ENCODE measurements around the gene ROPN1.
"Not testable (repeated sequence)": the region's sequence is repeated elsewhere in the genome, so short reads cannot be mapped to it uniquely, and the experiment has no call there.

ROPN1 gene

GRCh38 chr3:124001366-124001765 lies 9.4 kb upstream of the ROPN1 start:
- not testable (repeated sequence) for H3K27ac ChIP-seq; DNase-seq (ENCODE audit: low read depth, low spot score)

- H3K27ac ChIP-seq: no peak overlapping the region
- no peak for DNase-seq (ENCODE audit: low read depth, low spot score)
Observed at GRCh38 chr3:123997543-123997942, 5.6 kb upstream of the ROPN1 start.

DNA sequence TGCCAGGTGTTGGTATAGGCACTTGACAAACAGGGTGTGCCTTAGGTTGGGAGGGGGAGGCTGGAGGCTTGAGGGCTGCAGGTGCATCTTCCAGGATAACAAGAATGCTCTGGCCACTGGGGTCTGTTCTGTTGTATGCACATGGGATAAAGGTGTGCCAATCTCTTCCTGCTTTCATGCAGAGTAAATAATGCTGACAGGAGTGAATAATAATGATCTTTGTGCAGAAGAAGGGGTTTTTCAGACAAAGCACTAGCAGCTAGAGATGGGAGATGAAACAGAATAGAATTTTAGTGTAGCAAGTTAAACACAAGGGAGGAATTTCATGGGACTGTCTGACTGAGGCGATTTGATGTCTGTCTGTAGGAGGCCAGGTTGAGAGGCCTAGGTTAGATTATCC lies 1.9 kb upstream of the ROPN1 start:
- DNase-seq (ENCODE audit: low read depth, low spot score): no peak
- no peak overlapping the region for H3K27ac ChIP-seq

DNA sequence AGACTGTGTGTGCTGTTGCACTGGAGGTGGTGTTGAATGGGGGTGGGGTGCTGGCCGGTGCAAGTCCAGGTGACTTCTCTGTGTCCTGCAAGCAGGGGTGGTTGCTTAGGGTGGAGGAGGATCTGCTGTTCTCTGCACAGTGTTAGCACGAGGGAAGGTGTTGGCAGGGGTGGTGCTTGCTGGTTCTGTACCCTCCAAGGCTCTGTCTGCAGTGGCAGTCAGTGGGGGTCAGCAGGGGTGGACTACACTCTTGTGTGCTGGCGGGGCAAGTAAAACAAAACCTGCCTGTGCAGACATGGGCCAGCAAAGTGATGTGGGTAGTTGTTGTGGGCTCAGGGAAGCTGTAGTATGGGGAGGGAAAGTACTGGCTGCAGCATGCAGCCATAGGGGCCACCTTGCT lies 5.5 kb downstream of the ROPN1 start:
- no peak overlapping the region for H3K27ac ChIP-seq
- DNase-seq (ENCODE audit: low read depth, low spot score): no peak

GRCh38 chr3:123984957-123985356 lies 7.0 kb downstream of the ROPN1 start:
- DNase-seq (ENCODE audit: low read depth, low spot score): no peak
- H3K27ac ChIP-seq: no peak overlapping the region

- no peak overlapping the region for H3K27ac ChIP-seq
- no peak for DNase-seq (ENCODE audit: low read depth, low spot score)
Observed at GRCh38 chr3:123984350-123984749, 7.6 kb downstream of the ROPN1 start.

DNA sequence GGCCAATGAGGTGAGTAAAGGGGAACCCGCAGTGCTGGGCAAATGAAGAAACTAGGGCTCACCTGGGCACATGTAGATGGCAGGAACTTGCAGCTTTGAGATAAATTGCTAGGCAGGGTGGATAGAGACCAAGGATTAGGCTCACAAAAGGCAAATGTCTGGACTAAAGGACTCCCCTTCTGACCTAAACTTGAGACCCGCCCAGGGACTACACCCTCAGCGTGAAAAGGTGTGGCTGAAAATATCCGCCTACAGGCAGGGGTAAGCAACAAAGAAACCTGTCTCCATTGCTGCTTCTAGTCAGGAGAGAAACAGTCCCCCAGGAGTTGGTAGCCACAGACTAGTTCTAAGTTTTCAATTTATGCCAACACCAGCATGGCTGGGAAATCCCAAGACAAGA lies 10.6 kb downstream of the ROPN1 start:
- not testable (repeated sequence) for H3K27ac ChIP-seq; DNase-seq (ENCODE audit: low read depth, low spot score)

DNA sequence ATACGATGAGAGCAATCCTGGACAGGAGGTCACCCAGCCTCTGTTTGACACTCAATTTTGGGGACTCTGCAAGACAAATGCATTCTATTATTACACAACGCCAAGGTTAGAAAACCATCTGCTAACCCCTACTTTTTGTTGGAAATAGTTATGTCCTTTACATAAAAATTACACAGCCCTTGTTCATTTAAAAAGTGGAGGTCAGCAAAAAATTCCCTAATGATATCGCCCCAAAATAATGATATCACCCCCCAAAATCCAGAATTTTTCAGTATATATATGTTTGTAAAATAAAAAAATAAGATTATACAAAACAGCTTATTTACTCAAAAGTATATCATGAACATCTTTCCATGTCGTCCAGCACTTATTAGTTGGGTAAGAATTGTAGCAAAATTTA lies 11.4 kb downstream of the ROPN1 start:
- DNase-seq (ENCODE audit: low read depth, low spot score): no peak
- no peak overlapping the region for H3K27ac ChIP-seq

- DNase-seq (ENCODE audit: low read depth, low spot score); H3K27ac ChIP-seq: not testable (repeated sequence)
Observed at GRCh38 chr3:123979525-123980501, 12.1 kb downstream of the ROPN1 start.

GRCh38 chr3:123976904-123977303 lies 15.0 kb downstream of the ROPN1 start:
- H3K27ac ChIP-seq; DNase-seq (ENCODE audit: low read depth, low spot score): not testable (repeated sequence)

DNA sequence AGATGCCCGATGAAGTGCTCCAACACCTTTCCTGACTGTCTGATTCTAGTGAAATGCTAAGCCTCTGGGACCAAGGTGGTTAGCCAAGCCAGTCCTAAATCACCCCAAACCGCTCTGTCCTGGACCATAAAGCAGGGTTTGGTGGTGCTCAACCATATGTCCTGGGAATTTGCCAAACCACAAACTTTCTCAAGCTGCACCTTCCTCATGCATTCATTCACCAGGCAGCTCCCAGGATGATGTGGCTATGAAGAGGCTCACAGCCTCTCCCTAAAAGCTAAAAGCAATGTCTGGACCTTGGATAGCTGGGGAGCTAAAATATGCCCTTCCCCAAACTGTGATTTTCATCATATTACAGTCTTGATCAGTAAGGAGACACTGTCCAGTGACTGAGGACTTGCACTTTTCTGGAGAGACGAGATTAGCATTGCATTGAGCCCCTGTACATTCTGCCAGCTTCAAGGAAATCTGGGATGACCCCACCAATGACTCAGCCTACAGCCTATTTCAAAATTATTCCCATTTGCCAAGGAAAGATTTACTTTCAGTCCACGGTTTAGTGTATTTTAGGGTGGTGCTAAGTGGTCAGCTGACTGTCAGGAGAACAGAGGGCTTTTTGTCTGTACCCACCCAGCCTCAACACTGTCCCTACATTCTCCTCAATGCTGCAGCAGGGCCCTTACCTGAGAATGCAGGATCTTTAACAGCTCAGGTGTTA lies 15.6 kb downstream of the ROPN1 start:
- not testable (repeated sequence) for H3K27ac ChIP-seq; DNase-seq (ENCODE audit: low read depth, low spot score)

DNA sequence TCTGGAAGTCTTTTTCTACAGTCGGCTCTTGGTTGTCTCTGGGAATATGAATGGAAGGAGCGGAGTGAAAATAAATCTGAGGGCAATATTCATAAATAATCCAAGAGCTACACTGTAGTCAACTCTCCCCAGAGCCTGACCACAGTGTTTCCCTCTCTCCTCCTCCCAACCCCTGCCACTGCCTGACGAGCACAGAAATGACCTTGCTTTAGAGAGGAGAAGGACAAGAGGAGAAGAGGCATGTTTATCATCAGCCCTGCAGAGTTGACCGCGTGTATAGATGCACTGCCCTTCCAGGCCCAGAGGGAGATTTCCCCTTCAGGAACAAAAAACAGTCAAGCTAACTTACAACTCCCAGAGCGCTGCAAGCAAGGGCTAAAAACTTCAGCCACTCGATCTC lies 16.9 kb downstream of the ROPN1 start:
- H3K27ac ChIP-seq; DNase-seq (ENCODE audit: low read depth, low spot score): not testable (repeated sequence)

- DNase-seq (ENCODE audit: low read depth, low spot score): no peak
- no peak overlapping the region for H3K27ac ChIP-seq
Observed at GRCh38 chr3:123971406-123971805, 20.5 kb downstream of the ROPN1 start.

DNA sequence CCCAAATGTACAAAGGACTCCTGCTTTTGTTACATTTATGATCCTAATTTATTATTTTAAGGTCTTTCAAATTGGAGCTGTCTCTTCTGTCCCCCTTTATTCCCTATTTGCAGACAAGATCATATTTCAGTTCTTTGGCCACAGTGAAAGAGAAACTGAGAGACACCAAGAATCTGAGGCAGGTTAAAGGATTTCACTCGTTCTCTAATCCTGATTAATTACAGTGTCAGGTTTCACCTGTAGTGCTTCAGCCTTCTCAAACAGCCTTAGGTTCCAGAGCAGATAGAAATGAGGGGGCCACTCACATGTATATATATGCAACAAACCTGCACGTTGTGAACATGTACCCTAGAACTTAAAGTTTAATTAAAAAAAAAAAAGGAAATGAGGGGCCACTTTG lies 24.7 kb downstream of the ROPN1 start:
- DNase-seq (ENCODE audit: low read depth, low spot score); H3K27ac ChIP-seq: not testable (repeated sequence)

DNA sequence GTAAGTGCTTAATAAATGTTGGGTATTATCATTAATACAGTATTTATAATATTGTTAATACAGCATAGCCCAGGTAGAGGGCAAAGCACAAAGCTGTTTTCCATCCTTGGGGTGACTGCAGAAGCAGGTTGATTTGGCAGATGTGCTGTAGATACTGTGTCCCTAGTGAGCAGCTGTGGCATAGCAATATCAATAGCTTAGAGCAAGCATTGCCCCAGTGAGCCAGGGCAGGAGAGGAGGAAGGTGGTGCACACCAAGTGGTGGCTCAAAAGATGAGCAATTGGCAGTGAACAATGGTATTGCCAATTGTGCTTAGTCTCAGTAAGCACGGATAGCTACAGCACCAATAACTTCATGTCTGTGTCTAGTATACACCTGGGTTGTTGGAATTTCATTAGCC lies 25.1 kb downstream of the ROPN1 start:
- H3K27ac ChIP-seq; DNase-seq (ENCODE audit: low read depth, low spot score): not testable (repeated sequence)

- DNase-seq (ENCODE audit: low read depth, low spot score): not testable (repeated sequence)
Observed at GRCh38 chr3:123964793-123965192, 27.1 kb downstream of the ROPN1 start.

GRCh38 chr3:123961508-123961856 lies 30.4 kb downstream of the ROPN1 start:
- no peak for DNase-seq (ENCODE audit: low read depth, low spot score)
- H3K27ac ChIP-seq: peak overlapping the region; percentile 66

More at GRCh38 chr3:123964793-123965192, 27.1 kb downstream of the ROPN1 start:
- not testable (repeated sequence) for H3K27ac ChIP-seq

GRCh38 chr3:123960781-123961507 lies 31.0 kb downstream of the ROPN1 start, which contains the start of gene CCDC14:
Gene CCDC14, minus strand, starts transcription at chr3:123961229. Its CDS starts 56 bp downstream, at chr3:123961173.
- peak within 1 kb of the TSS; percentile 66 for H3K27ac ChIP-seq
- peak; percentile 44 for DNase-seq (ENCODE audit: low read depth, low spot score)

DNA sequence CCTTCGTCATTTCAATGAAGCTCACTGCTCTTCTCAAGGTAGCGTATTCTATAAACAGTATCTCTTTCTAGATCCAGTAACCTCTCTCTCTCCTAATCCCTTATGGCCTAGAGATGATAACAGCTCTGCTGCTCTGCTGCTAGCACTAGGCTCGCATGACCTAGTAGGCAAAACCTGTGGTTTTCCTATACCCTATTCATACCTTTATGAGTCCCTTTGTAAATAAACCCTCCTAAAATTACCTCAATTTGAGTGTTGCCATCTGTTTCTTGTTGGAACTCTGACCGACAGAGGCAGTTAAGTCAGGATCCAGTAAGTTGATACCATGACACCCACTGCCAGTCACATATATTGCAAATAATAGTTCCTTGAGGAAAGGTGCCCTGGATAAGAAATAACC lies 38.2 kb downstream of the ROPN1 start:
- H3K27ac ChIP-seq: no peak overlapping the region
- DNase-seq (ENCODE audit: low read depth, low spot score): no peak

GRCh38 chr3:123952844-123953520 lies 38.9 kb downstream of the ROPN1 start:
- DNase-seq (ENCODE audit: low read depth, low spot score): peak; percentile 20
- H3K27ac ChIP-seq: no peak overlapping the region

All from epithelial cell of prostate (primary cell).